Myometrial cell (primary cell): ENCODE results near the gene ABCA3. TPM values are rescaled to one million over a fixed set of nuclear protein-coding genes. Genes with fewer than 3 reads are reported as not detected.

Experiments used
- total RNA-seq: library from RNA; depleted of rRNA; stranded (reverse); fragments of >200 nt; gene quantifications from 2 replicates; pipeline ENCODE4 v1.2.3, GENCODE V29; 2015

ABCA3 gene
- 0.18 TPM in 1 of 2 replicates, not detected in the other for total RNA-seq

GRCh38 chr16:2340564-2341455 lies at the start of gene ABCA3:
Gene ABCA3, minus strand, starts transcription at chr16:2340728. Its CDS starts 14,262 bp downstream, at chr16:2326466.

GRCh38 chr16:2267913-2268666 lies 72.4 kb downstream of the ABCA3 start, which contains the start of gene RNPS1:
Gene RNPS1, minus strand, starts transcription at chr16:2268126. Its CDS starts 3,483 bp downstream, at chr16:2264643.

GRCh38 chr16:2251296-2252111 lies 89.0 kb downstream of the ABCA3 start, which contains the start of gene ECI1:
Gene ECI1, minus strand, starts transcription at chr16:2251587. Its CDS starts 21 bp downstream, at chr16:2251566.

GRCh38 chr16:2236337-2237101 lies 104.0 kb downstream of the ABCA3 start, which contains the start of gene DNASE1L2:
Gene DNASE1L2, plus strand, starts transcription at chr16:2236444. Its CDS starts 373 bp downstream, at chr16:2236817.

Other genes starting within 250 kb of the ABCA3 start
- 109 and 147 TPM in 2 replicates for gene PKD1, start 204.8 kb downstream of the ABCA3 start, total RNA-seq
- gene RAB26, start 192.1 kb downstream of the ABCA3 start, total RNA-seq, result 1.4 and 2.3 TPM in 2 replicates
- gene TRAF7, start 184.9 kb downstream of the ABCA3 start, total RNA-seq, result 84.5 and 106 TPM in 2 replicates
- 0.18 TPM in 1 of 2 replicates, not detected in the other for gene CASKIN1, start 144.1 kb downstream of the ABCA3 start, total RNA-seq
- gene MLST8, start 135.3 kb downstream of the ABCA3 start, total RNA-seq, result 42.9 and 54.2 TPM in 2 replicates
- gene BRICD5, start 129.9 kb downstream of the ABCA3 start, total RNA-seq, result under 0.01 and 2.3 TPM in 2 replicates
- gene PGP, start 125.9 kb downstream of the ABCA3 start, total RNA-seq, result 25.7 and 29.1 TPM in 2 replicates
- 24.5 and 26.2 TPM in 2 replicates for gene E4F1, start 117.1 kb downstream of the ABCA3 start, total RNA-seq
- gene DNASE1L2, start 104.3 kb downstream of the ABCA3 start, total RNA-seq, result 0.18 and 5.5 TPM in 2 replicates
- gene ECI1, start 89.1 kb downstream of the ABCA3 start, total RNA-seq, result 51.6 and 62.3 TPM in 2 replicates
- gene RNPS1, start 72.6 kb downstream of the ABCA3 start, total RNA-seq, result 136 and 148 TPM in 2 replicates
- 23.4 and 25.2 TPM in 2 replicates for gene CCNF, start 88.7 kb upstream of the ABCA3 start, total RNA-seq
- 10.8 and 28.8 TPM in 2 replicates for gene TEDC2, start 119.4 kb upstream of the ABCA3 start, total RNA-seq
- 0.35 TPM in 1 of 2 replicates, not detected in the other for gene NTN3, start 130.6 kb upstream of the ABCA3 start, total RNA-seq
- 13.8 and 15.6 TPM in 2 replicates for gene TBC1D24, start 134.4 kb upstream of the ABCA3 start, total RNA-seq
- gene ATP6V0C, start 173.2 kb upstream of the ABCA3 start, total RNA-seq, result 38.3 and 48.4 TPM in 2 replicates
- 7.3 and 19.6 TPM in 2 replicates for gene AMDHD2, start 179.6 kb upstream of the ABCA3 start, total RNA-seq
- gene CEMP1, start 190.7 kb upstream of the ABCA3 start, total RNA-seq, result not detected in 2 replicates
- gene PDPK1, start 197.3 kb upstream of the ABCA3 start, total RNA-seq, result 11.0 and 13.6 TPM in 2 replicates